Measurements from ENCODE around the gene ZDHHC18. TPM values are rescaled to one million over a fixed set of nuclear protein-coding genes. Genes with fewer than 3 reads are reported as not detected.

The ZDHHC18 gene
- total RNA-seq (9.2 TPM), polyA plus RNA-seq (18.8 TPM)

- under 1% methylated on average over 103 of the region's 107 CpGs for WGBS
- H3K4me1 ChIP-seq (ENCODE audit: insufficient read depth), result no peaks in the 10 kb centered on the region
- DNase-seq (ENCODE audit: extremely low spot score), result peak; percentile 17
- H3K4me3 ChIP-seq (ENCODE audit: low read depth, low read length), result peak within 1 kb of the TSS; percentile 94
- no peaks in the 10 kb centered on the region for H3K36me3 ChIP-seq (ENCODE audit: insufficient read depth)
- H3K27ac ChIP-seq (ENCODE audit: low read depth), result peak within 1 kb of the TSS; percentile 71
Measured at GRCh38 chr1:26826261-26827105, at the start of gene ZDHHC18. TSS of gene ZDHHC18 (plus strand) at chr1:26826688. CDS start at chr1:26826805, 117 bp downstream.

- WGBS, result 76% methylated on average over 11 of the region's 11 CpGs
- peaks cover 6% of the 10 kb centered on the region for H3K36me3 ChIP-seq (ENCODE audit: insufficient read depth)
Measured at GRCh38 chr1:26779098-26779668, 47.3 kb upstream of the ZDHHC18 start.

GRCh38 chr1:26780344-26780957 lies 46.0 kb upstream of the ZDHHC18 start:
- H3K36me3 ChIP-seq (ENCODE audit: insufficient read depth), result peaks cover 6% of the 10 kb centered on the region
- no peak overlapping the region for H3K27ac ChIP-seq (ENCODE audit: low read depth)
- no peak for DNase-seq (ENCODE audit: extremely low spot score)
- no peaks in the 10 kb centered on the region for H3K4me1 ChIP-seq (ENCODE audit: insufficient read depth)
- H3K4me3 ChIP-seq (ENCODE audit: low read depth, low read length), result no peak overlapping the region
- 88% methylated on average over 21 of the region's 21 CpGs for WGBS

More at GRCh38 chr1:26779098-26779668, 47.3 kb upstream of the ZDHHC18 start:
- Histone ChIP-seq H3K4me3 (ENCODE audit: low read depth, low read length) (no peak overlapping the region), H3K27ac (ENCODE audit: low read depth) (no peak overlapping the region), H3K4me1 (ENCODE audit: insufficient read depth) (no peaks in the 10 kb centered on the region)
- no peak for DNase-seq (ENCODE audit: extremely low spot score)

GRCh38 chr1:26781206-26781825 lies 45.2 kb upstream of the ZDHHC18 start:
- Histone ChIP-seq H3K36me3 (ENCODE audit: insufficient read depth) (peaks cover 6% of the 10 kb centered on the region), H3K27ac (ENCODE audit: low read depth) (no peak overlapping the region), H3K4me3 (ENCODE audit: low read depth, low read length) (no peak overlapping the region), H3K4me1 (ENCODE audit: insufficient read depth) (no peaks in the 10 kb centered on the region)
- WGBS, result 72% methylated on average over 11 of the region's 11 CpGs
- no peak for DNase-seq (ENCODE audit: extremely low spot score)

GRCh38 chr1:26782521-26783212 lies 43.8 kb upstream of the ZDHHC18 start:
- H3K4me1 ChIP-seq (ENCODE audit: insufficient read depth), result no peaks in the 10 kb centered on the region
- peaks cover 6% of the 10 kb centered on the region for H3K36me3 ChIP-seq (ENCODE audit: insufficient read depth)
- no peak overlapping the region for H3K27ac ChIP-seq (ENCODE audit: low read depth)
- WGBS, result 59% methylated on average over 3 of the region's 3 CpGs
- DNase-seq (ENCODE audit: extremely low spot score), result no peak
- no peak overlapping the region for H3K4me3 ChIP-seq (ENCODE audit: low read depth, low read length)

- Histone ChIP-seq H3K4me3 (ENCODE audit: low read depth, low read length) (no peak overlapping the region), H3K36me3 (ENCODE audit: insufficient read depth) (peaks cover 2% of the 10 kb centered on the region), H3K4me1 (ENCODE audit: insufficient read depth) (no peaks in the 10 kb centered on the region), H3K27ac (ENCODE audit: low read depth) (no peak overlapping the region)
- DNase-seq (ENCODE audit: extremely low spot score), result no peak
- 76% methylated on average over 5 of the region's 5 CpGs for WGBS
Measured at GRCh38 chr1:26783646-26784022, 42.9 kb upstream of the ZDHHC18 start.

GRCh38 chr1:26784023-26784871 lies 42.2 kb upstream of the ZDHHC18 start:
- no peak overlapping the region for H3K27ac ChIP-seq (ENCODE audit: low read depth)
- no peak overlapping the region for H3K4me3 ChIP-seq (ENCODE audit: low read depth, low read length)
- 97% methylated on average over 2 of the region's 2 CpGs for WGBS
- no peaks in the 10 kb centered on the region for H3K4me1 ChIP-seq (ENCODE audit: insufficient read depth)
- H3K36me3 ChIP-seq (ENCODE audit: insufficient read depth), result no peaks in the 10 kb centered on the region
- DNase-seq (ENCODE audit: extremely low spot score), result no peak

- no peak overlapping the region for H3K4me3 ChIP-seq (ENCODE audit: low read depth, low read length)
- no peak overlapping the region for H3K27ac ChIP-seq (ENCODE audit: low read depth)
- H3K36me3 ChIP-seq (ENCODE audit: insufficient read depth), result no peaks in the 10 kb centered on the region
- 96% methylated on average over 1 of the region's 1 CpG for WGBS
- no peak for DNase-seq (ENCODE audit: extremely low spot score)
- H3K4me1 ChIP-seq (ENCODE audit: insufficient read depth), result no peaks in the 10 kb centered on the region
Measured at GRCh38 chr1:26784886-26785285, 41.6 kb upstream of the ZDHHC18 start.

GRCh38 chr1:26785611-26786436 lies 40.7 kb upstream of the ZDHHC18 start:
- peak overlapping the region; percentile 82 for H3K27ac ChIP-seq (ENCODE audit: low read depth)
- no peaks in the 10 kb centered on the region for H3K36me3 ChIP-seq (ENCODE audit: insufficient read depth)
- WGBS, result 69% methylated on average over 5 of the region's 5 CpGs
- no peaks in the 10 kb centered on the region for H3K4me1 ChIP-seq (ENCODE audit: insufficient read depth)
- no peak for DNase-seq (ENCODE audit: extremely low spot score)
- H3K4me3 ChIP-seq (ENCODE audit: low read depth, low read length), result no peak overlapping the region

GRCh38 chr1:26786437-26787380 lies 39.8 kb upstream of the ZDHHC18 start:
- Histone ChIP-seq H3K4me3 (ENCODE audit: low read depth, low read length) (peak overlapping the region; percentile 67), H3K4me1 (ENCODE audit: insufficient read depth) (no peaks in the 10 kb centered on the region), H3K27ac (ENCODE audit: low read depth) (peak overlapping the region; percentile 98), H3K36me3 (ENCODE audit: insufficient read depth) (no peaks in the 10 kb centered on the region)
- 3% methylated on average over 12 of the region's 12 CpGs for WGBS
- peak; percentile 45 for DNase-seq (ENCODE audit: extremely low spot score)

GRCh38 chr1:26787381-26787705 lies 39.1 kb upstream of the ZDHHC18 start:
- under 1% methylated on average over 11 of the region's 11 CpGs for WGBS
- H3K27ac ChIP-seq (ENCODE audit: low read depth), result peak overlapping the region; percentile 98
- no peaks in the 10 kb centered on the region for H3K36me3 ChIP-seq (ENCODE audit: insufficient read depth)
- H3K4me1 ChIP-seq (ENCODE audit: insufficient read depth), result no peaks in the 10 kb centered on the region
- peak overlapping the region; percentile 67 for H3K4me3 ChIP-seq (ENCODE audit: low read depth, low read length)
- DNase-seq (ENCODE audit: extremely low spot score), result no peak

Data from urinary bladder (tissue), 4 donors.